Endothelial cell of umbilical vein (primary cell): Measurements from ENCODE around the gene CD300LF. TPM values are rescaled to one million over a fixed set of nuclear protein-coding genes. Genes with fewer than 3 reads are reported as not detected.

Experiments used
- BruUV-seq: library from RNA; stranded (reverse); fragments of 400-500 nt; replicated peaks from 2 replicates; lab custom pipeline; 2021; lab: Mats Ljungman, UMichigan
- CTCF ChIA-PET: fragments of 300-600, 350-600 bp; sonication (Branson Sonifier 250); formaldehyde crosslinking; loops from one replicate; lab custom pipeline; 2021; ENCODE audit warnings: antibody characterized with exemption, inconsistent platforms; lab: Charles Lee
- POLR2A ChIA-PET: fragments of 300-600, 350-600 bp; sonication (Branson Sonifier 250); formaldehyde crosslinking; loops from one replicate; lab custom pipeline; 2021; ENCODE audit warnings: antibody characterized with exemption, inconsistent platforms; lab: Charles Lee
- DNase-seq: peaks from one replicate; pipeline ENCODE4 v3.0.0-alpha.2; 2011; ENCODE audit warnings: low read depth, low spot score
- FAIRE-seq: peaks from 2 replicates; lab custom pipeline; 2011; peaks lifted over from hg19 to GRCh38; lab: Jason Lieb, UNC
- H2AFZ ChIP-seq: 2 replicates; pipeline ENCODE4 v1.6.0; 2012; ENCODE audit warnings: low read depth, low read length, control low read depth, inconsistent platforms
- H3K27ac ChIP-seq: 2 replicates; pipeline ENCODE4 v1.5.1; 2011; ENCODE audit warnings: low read depth, mild to moderate bottlenecking, control low read depth, low read length, moderate library complexity; ENCODE audit not compliant: insufficient read depth
- H3K27me3 ChIP-seq, 2 experiments: 2 replicates each; pipeline versions ENCODE4 v1.6.0 to v1.6.1; 2011; ENCODE audit warnings: low read length in 2 of 2, mixed read lengths in 1 of 2; ENCODE audit not compliant: control insufficient read depth in 2 of 2, insufficient read depth in 2 of 2
- H3K36me3 ChIP-seq, 2 experiments: 2 replicates in 1 of 2; 3 replicates in 1 of 2; pipeline ENCODE4 v1.5.1; 2011; ENCODE audit warnings: low read length in 2 of 2, mild to moderate bottlenecking in 1 of 2, moderate library complexity in 1 of 2; ENCODE audit not compliant: control insufficient read depth in 2 of 2, insufficient read depth in 2 of 2; ENCODE audit errors: extremely low read depth in 1 of 2
- H3K4me1 ChIP-seq: 3 replicates; pipeline ENCODE4 v1.5.1; 2011; ENCODE audit warnings: mild to moderate bottlenecking, low read length; ENCODE audit not compliant: control insufficient read depth, insufficient read depth; ENCODE audit errors: extremely low read depth
- H3K4me2 ChIP-seq: 2 replicates; pipeline ENCODE4 v1.6.1; 2011; ENCODE audit warnings: low read length, control low read depth, mixed read lengths; ENCODE audit not compliant: insufficient read depth
- H3K4me3 ChIP-seq, 3 experiments: fragments of 200-600 bp in 1 of 3; sonication (generic), shearing (Covaris generic) in 1 of 3; replicated peaks in 1 of 3; 2 replicates each; pipeline ENCODE4 v1.5.1; 2011 to 2016; ENCODE audit warnings: control low read depth in 3 of 3, low read length in 3 of 3, mild to moderate bottlenecking in 2 of 3, inconsistent platforms in 1 of 3, low read depth in 1 of 3, moderate library complexity in 1 of 3; ENCODE audit not compliant: insufficient read depth in 1 of 3
- H3K79me2 ChIP-seq: 2 replicates; pipeline ENCODE4 v1.6.0; 2012; ENCODE audit warnings: low read length, inconsistent platforms; ENCODE audit not compliant: control insufficient read depth, insufficient read depth
- H3K9ac ChIP-seq: replicated peaks from 2 replicates; pipeline ENCODE3; 2011; ENCODE audit warnings: low read length, control low read depth; ENCODE audit not compliant: insufficient read depth; ENCODE audit errors: extremely low read depth
- H3K9me1 ChIP-seq: replicated peaks from 3 replicates; pipeline ENCODE4 v1.6.0; 2011; ENCODE audit warnings: mild to moderate bottlenecking, low read length; ENCODE audit not compliant: control insufficient read depth, insufficient read depth; ENCODE audit errors: extremely low read depth
- H3K9me3 ChIP-seq: replicated peaks from 2 replicates; pipeline ENCODE4 v1.5.1; 2012; ENCODE audit warnings: low read length, inconsistent platforms; ENCODE audit not compliant: control insufficient read depth, insufficient read depth
- H4K20me1 ChIP-seq: replicated peaks from 2 replicates; pipeline ENCODE3; 2011; ENCODE audit warnings: mild to moderate bottlenecking, low read length; ENCODE audit not compliant: control insufficient read depth, insufficient read depth; ENCODE audit errors: extremely low read depth
- CTCF ChIP-seq, 2 donors: IDR thresholded peaks; 1 replicate in 1 of 2; 2 replicates in 1 of 2; pipeline ENCODE4 v1.5.1; 2011; ENCODE audit warnings: low read length in 2 of 2, mild to moderate bottlenecking in 2 of 2, moderate library complexity in 2 of 2, control low read depth in 1 of 2, inconsistent platforms in 1 of 2, low read depth in 1 of 2; ENCODE audit not compliant: insufficient read depth in 1 of 2; ENCODE audit errors: extremely low read depth in 1 of 2
- EZH2 ChIP-seq: IDR thresholded peaks from 2 replicates; pipeline ENCODE4 v1.6.1; 2012; ENCODE audit warnings: borderline replicate concordance, low read depth, mild to moderate bottlenecking, moderate library complexity, low read length, inconsistent platforms; ENCODE audit not compliant: severe bottlenecking
- FOS ChIP-seq: IDR thresholded peaks from 2 replicates; pipeline ENCODE4 v1.6.1; 2011; ENCODE audit warnings: mild to moderate bottlenecking, low read length, moderate library complexity, borderline replicate concordance; ENCODE audit not compliant: insufficient read depth
- GATA2 ChIP-seq: IDR thresholded peaks from 2 replicates; pipeline ENCODE4 v1.7.0; 2011; ENCODE audit warnings: low read depth, mild to moderate bottlenecking, moderate library complexity, mixed read lengths, low read length; ENCODE audit not compliant: insufficient read length, insufficient read depth
- JUN ChIP-seq: IDR thresholded peaks from 2 replicates; pipeline ENCODE4 v1.6.1; 2011; ENCODE audit warnings: borderline replicate concordance, low read depth; ENCODE audit not compliant: insufficient read length, insufficient read depth
- MAX ChIP-seq: IDR thresholded peaks from 2 replicates; pipeline ENCODE4 v1.6.1; 2011; ENCODE audit not compliant: insufficient read depth, insufficient read length
- MYC ChIP-seq: IDR thresholded peaks from one replicate; pipeline ENCODE4 v1.6.1; 2011; ENCODE audit warnings: mild to moderate bottlenecking, low read depth, low read length
- POLR2A ChIP-seq: IDR thresholded peaks from 2 replicates; pipeline ENCODE4 v1.6.1; 2012; ENCODE audit warnings: low read depth, mild to moderate bottlenecking, control low read depth, low read length
- POLR2AphosphoS5 ChIP-seq: IDR thresholded peaks from 2 replicates; pipeline ENCODE4 v1.6.1; 2012; ENCODE audit warnings: low read depth, mild to moderate bottlenecking, control low read depth, low read length, moderate library complexity; ENCODE audit not compliant: insufficient read depth
- dilution Hi-C: fragments of 300-500 bp; cut with MboI; formaldehyde crosslinking; loops from one replicate; pipeline ENCODE4 v1.15.0; 2019; ENCODE audit warnings: low sequenced_read_pairs; ENCODE audit not compliant: extremely low pct_ligation_motif_present
- intact Hi-C: fragments of 100-400 bp; cut with micrococcal nuclease; formaldehyde crosslinking; loops from one replicate; pipeline ENCODE4 v1.10.0; 2022
- polyA plus RNA-seq, 4 experiments: library from polyadenylated mRNA; depleted of rRNA in 3 of 4; stranded (reverse) in 3 of 4; unstranded in 1 of 4; fragments of >200 nt; gene quantifications; 2 replicates each; pipeline versions ENCODE4 v1.2.1 to v1.2.3, GENCODE V29; 2011 to 2012; ENCODE audit warnings: missing spikeins in 1 of 4
- total RNA-seq: library from RNA; stranded (reverse); gene quantifications from 2 replicates; pipeline ENCODE4 v1.2.3, GENCODE V29; 2021

Gene CD300LF
- total and polyA plus RNA-seq, 2 donors (not counting 3 experiments of a cell fraction or from before 2014, with no cell fraction given), result not detected

GRCh38 chr17:74740641-74741387, 28.1 kb upstream of the CD300LF start:
- TF ChIP-seq MAX (no peak), EZH2 (no peak), POLR2AphosphoS5 (no peak), JUN (no peak), GATA2 (no peak)
- no peaks in the 10 kb centered on the region for H3K9me3 ChIP-seq
- no peak overlapping the region for H3K4me3 ChIP-seq
- no peaks in the 10 kb centered on the region for H3K9me1 ChIP-seq
- no peaks in the 10 kb centered on the region for H3K36me3 ChIP-seq
- dilution Hi-C loops, result no loop called here
- peaks cover 24 to 37% of the 10 kb centered on the region in 2 experiments for H3K27me3 ChIP-seq
- CTCF ChIA-PET, result interaction anchor here (0.6 to 2.5 kb wide), 7 partner anchors 9 to 541 kb away, joined by 3 to 15 read pairs (median 3); no protein-coding TSS in a partner anchor
- H3K4me1 ChIP-seq, result peaks cover 8% of the 10 kb centered on the region
- H3K9ac ChIP-seq, result no peak overlapping the region
- H3K27ac ChIP-seq, result no peak overlapping the region
- intact Hi-C loops, result loop anchor here (5.0 to 10.0 kb wide), 2 partner anchors 51 to 1426 kb away; partner anchors contain the start of gene CDC42EP4
- no peak for FAIRE-seq
- no peaks in the 10 kb centered on the region for H4K20me1 ChIP-seq
- POLR2A ChIA-PET, result no interaction called here
- no peaks in the 10 kb centered on the region for H3K79me2 ChIP-seq
- no TSS peak for BruUV-seq
- no peak for DNase-seq
- no peak overlapping the region for H3K4me2 ChIP-seq
- H2AFZ ChIP-seq, result no peak overlapping the region

- H3K27me3 ChIP-seq, result peaks cover 29 to 39% of the 10 kb centered on the region in 2 experiments
- peaks cover 8% of the 10 kb centered on the region for H3K4me1 ChIP-seq
- H4K20me1 ChIP-seq, result no peaks in the 10 kb centered on the region
- intact Hi-C loops, result loop anchor here (5.0 to 10.0 kb wide), 2 partner anchors 52 to 1425 kb away; partner anchors contain the start of gene CDC42EP4
- ChIA-PET POLR2A (no interaction called here), CTCF (interaction anchor here (1.9 kb wide), 1 partner anchor 9 kb away, joined by 5 read pairs; no protein-coding TSS in a partner anchor)
- dilution Hi-C loops, result no loop called here
- no peak overlapping the region for H3K4me3 ChIP-seq
- DNase-seq (no peak), FAIRE-seq (no peak)
- TF ChIP-seq CTCF (IDR thresholded peaks at IDR 0.05; ENCODE audit: extremely low read depth in 1 of 2, insufficient read depth in 1 of 2, low read depth in 1 of 2, low read length in 2 of 2) (no peak), MAX (no peak), MYC (no peak), POLR2A (no peak), EZH2 (no peak), FOS (no peak), POLR2AphosphoS5 (no peak), GATA2 (no peak), JUN (no peak)
- H3K79me2 ChIP-seq, result no peaks in the 10 kb centered on the region
- H3K27ac ChIP-seq, result no peak overlapping the region
- H3K9ac ChIP-seq, result no peak overlapping the region
- H2AFZ ChIP-seq, result no peak overlapping the region
- no TSS peak for BruUV-seq
- H3K4me2 ChIP-seq, result no peak overlapping the region
- no peaks in the 10 kb centered on the region for H3K9me1 ChIP-seq
- no peaks in the 10 kb centered on the region for H3K9me3 ChIP-seq
- H3K36me3 ChIP-seq, result no peaks in the 10 kb centered on the region
Observed at GRCh38 chr17:74740173-74740572, 27.4 kb upstream of the CD300LF start.
